Esophagus muscularis mucosa (tissue), 4 donors: Measurements from ENCODE around the gene SMAD9. TPM values are rescaled to one million over a fixed set of nuclear protein-coding genes. Genes with fewer than 3 reads are reported as not detected.
A peak's percentile ranks its signal among the peaks of the same experiment; 100 is the strongest.

Experiments
- DNase-seq: peaks from one replicate; pipeline ENCODE4 v3.0.0-alpha.2; 2017; ENCODE audit errors: extremely low spot score
- H3K27ac ChIP-seq, 4 donors: fragments of 200-600 bp; sonication (generic); replicated peaks in 1 of 4; 1 replicate in 3 of 4; 2 replicates in 1 of 4; pipeline ENCODE4 v1.5.1; 2016 to 2019; ENCODE audit warnings: mild to moderate bottlenecking in 1 of 4
- H3K27me3 ChIP-seq, 4 donors: fragments of 200-600 bp; sonication (generic); one replicate each; pipeline versions ENCODE4 v1.5.1 to v1.6.0; 2016 to 2019
- H3K36me3 ChIP-seq, 4 donors: fragments of 200-600 bp; sonication (generic); one replicate each; pipeline ENCODE4 v1.5.1; 2016 to 2019
- H3K4me1 ChIP-seq, 4 donors: fragments of 200-600 bp; sonication (generic); one replicate each; pipeline ENCODE4 v1.5.1; 2016 to 2019
- H3K4me3 ChIP-seq, 4 donors: fragments of 200-600 bp; sonication (generic); 1 replicate in 2 of 4; 2 replicates in 2 of 4; pipeline ENCODE4 v1.5.1; 2016 to 2019; ENCODE audit warnings: mild to moderate bottlenecking in 4 of 4, moderate library complexity in 1 of 4
- H3K9me3 ChIP-seq, 4 donors: fragments of 200-600 bp; sonication (generic); 1 replicate in 3 of 4; 2 replicates in 1 of 4; pipeline ENCODE4 v1.5.1; 2016 to 2019
- EP300 ChIP-seq: sonication (generic); formaldehyde crosslinking; IDR thresholded peaks from one replicate; pipeline ENCODE4 v1.6.1; 2017; ENCODE audit warnings: antibody characterized with exemption
- POLR2A ChIP-seq: fragments of 450-650 bp; IDR thresholded peaks from one replicate; pipeline ENCODE4 v1.6.1; 2017; ENCODE audit warnings: antibody characterized with exemption, moderate library complexity, mild to moderate bottlenecking, low read depth
- POLR2AphosphoS5 ChIP-seq, 2 donors: sonication (generic); formaldehyde crosslinking; IDR thresholded peaks; one replicate each; pipeline ENCODE4 v1.6.1; 2017; ENCODE audit warnings: antibody characterized with exemption in 2 of 2
- WGBS: methylation state at CpG from one replicate; pipeline ENCODE4 v1.1.5; 2018; 5-methylcytosine and 5-hydroxymethylcytosine counted together
- intact Hi-C: fragments of 100-400 bp; cut with DNase I; formaldehyde crosslinking; loops from one replicate; pipeline ENCODE4 v1.15.1; 2023
- total RNA-seq, 4 donors: library from RNA; depleted of rRNA; stranded (reverse); fragments of >200 nt; gene quantifications; one replicate each; pipeline versions ENCODE4 v1.1.0 to v1.2.1, GENCODE V29; 2016
- TF ChIP-seq, protein P1 (sequence below), 3 experiments: fragments of 200-600 bp in 2 of 3; fragments of 450-650 bp in 1 of 3; sonication (generic) in 2 of 3; IDR thresholded peaks; one replicate each; pipeline ENCODE4 v1.5.1; 2017 to 2019; ENCODE audit warnings: antibody characterized with exemption in 3 of 3, mild to moderate bottlenecking in 2 of 3, moderate library complexity in 1 of 3

The SMAD9 gene
- total RNA-seq, 4 donors from 2014 or later, result 44.0 to 108 (median 69.0) TPM

DNA sequence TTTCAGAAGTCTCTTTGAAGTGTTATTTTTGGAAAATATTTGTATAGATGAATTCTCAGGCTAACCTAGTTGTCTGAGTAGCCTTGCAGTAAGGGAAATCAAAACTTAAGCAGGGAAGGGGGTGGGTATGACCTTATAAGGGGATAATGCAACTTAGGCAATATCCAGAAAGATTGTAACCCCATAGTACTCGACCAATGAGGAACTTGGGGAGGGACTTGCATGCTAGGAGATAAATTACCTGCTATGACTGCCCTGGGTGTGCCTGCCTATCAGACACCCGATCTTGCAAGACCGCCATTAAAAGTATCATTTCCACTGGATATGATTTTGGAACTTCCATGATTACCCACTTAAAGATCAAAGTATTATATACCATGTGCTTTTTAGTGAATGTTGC is 124.0 kb downstream of the SMAD9 start:
- WGBS, result 90% methylated on average over 3 of the region's 3 CpGs
- H3K9me3 ChIP-seq, result no peaks in the 10 kb centered on the region
- no peaks in the 10 kb centered on the region for H3K27me3 ChIP-seq
- H3K36me3 ChIP-seq, result no peaks in the 10 kb centered on the region
- TF ChIP-seq, protein P1, sequence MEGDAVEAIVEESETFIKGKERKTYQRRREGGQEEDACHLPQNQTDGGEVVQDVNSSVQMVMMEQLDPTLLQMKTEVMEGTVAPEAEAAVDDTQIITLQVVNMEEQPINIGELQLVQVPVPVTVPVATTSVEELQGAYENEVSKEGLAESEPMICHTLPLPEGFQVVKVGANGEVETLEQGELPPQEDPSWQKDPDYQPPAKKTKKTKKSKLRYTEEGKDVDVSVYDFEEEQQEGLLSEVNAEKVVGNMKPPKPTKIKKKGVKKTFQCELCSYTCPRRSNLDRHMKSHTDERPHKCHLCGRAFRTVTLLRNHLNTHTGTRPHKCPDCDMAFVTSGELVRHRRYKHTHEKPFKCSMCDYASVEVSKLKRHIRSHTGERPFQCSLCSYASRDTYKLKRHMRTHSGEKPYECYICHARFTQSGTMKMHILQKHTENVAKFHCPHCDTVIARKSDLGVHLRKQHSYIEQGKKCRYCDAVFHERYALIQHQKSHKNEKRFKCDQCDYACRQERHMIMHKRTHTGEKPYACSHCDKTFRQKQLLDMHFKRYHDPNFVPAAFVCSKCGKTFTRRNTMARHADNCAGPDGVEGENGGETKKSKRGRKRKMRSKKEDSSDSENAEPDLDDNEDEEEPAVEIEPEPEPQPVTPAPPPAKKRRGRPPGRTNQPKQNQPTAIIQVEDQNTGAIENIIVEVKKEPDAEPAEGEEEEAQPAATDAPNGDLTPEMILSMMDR (IDR thresholded peaks at IDR 0.05), result no peak
- TF ChIP-seq POLR2AphosphoS5 (IDR thresholded peaks at IDR 0.05), result no peak
- TF ChIP-seq POLR2A, result no peak
- TF ChIP-seq EP300, result no peak
- H3K4me1 ChIP-seq, result no peaks in the 10 kb centered on the region
- no peak overlapping the region for H3K4me3 ChIP-seq
- no peak overlapping the region for H3K27ac ChIP-seq
- peak; percentile 53 for DNase-seq
- intact Hi-C loops, result no loop called here

DNA sequence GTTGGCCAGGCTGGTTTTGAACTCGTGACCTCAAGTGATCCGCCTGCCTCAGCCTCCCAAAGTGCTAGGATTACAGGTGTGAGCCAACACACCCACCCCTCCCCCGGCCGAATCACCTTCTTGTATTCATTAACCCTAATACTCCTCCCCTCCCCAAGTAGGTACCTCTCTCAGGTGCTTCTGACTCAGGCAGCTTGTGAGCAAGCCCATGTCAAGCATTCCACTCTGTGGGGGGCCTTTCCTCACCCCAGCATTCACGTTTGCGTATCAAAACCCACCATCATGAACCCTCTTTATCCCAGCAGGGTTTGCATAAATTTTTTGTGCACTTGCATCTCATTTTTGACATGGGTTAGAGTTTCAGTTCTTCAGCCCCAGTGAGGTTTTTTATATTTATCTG is 124.6 kb downstream of the SMAD9 start:
- DNase-seq, result peak; percentile 26
- TF ChIP-seq EP300 (no peak), POLR2A (no peak), POLR2AphosphoS5 (IDR thresholded peaks at IDR 0.05) (no peak)
- TF ChIP-seq, protein P1 (IDR thresholded peaks at IDR 0.05), result no peak
- H3K27ac ChIP-seq, result no peak overlapping the region
- H3K36me3 ChIP-seq, result no peaks in the 10 kb centered on the region
- H3K9me3 ChIP-seq, result no peaks in the 10 kb centered on the region
- H3K27me3 ChIP-seq, result no peaks in the 10 kb centered on the region
- H3K4me1 ChIP-seq, result no peaks in the 10 kb centered on the region
- intact Hi-C loops, result no loop called here
- 84% methylated on average over 6 of the region's 6 CpGs for WGBS
- no peak overlapping the region for H3K4me3 ChIP-seq

Other genes with a start within 250 kb of the SMAD9 start
- gene SERTM1, start 246.2 kb downstream of the SMAD9 start, total RNA-seq, result under 1 TPM in 3 of 4 donors, not detected in 1; under 0.01 to 0.33 (median 0.13) TPM
- 1 to 10 TPM; 3.3 to 4.6 (median 4.2) TPM for gene RFXAP, start 101.0 kb downstream of the SMAD9 start, total RNA-seq
- gene ALG5, start 79.1 kb upstream of the SMAD9 start, total RNA-seq, result 10 to 100 TPM; 17.3 to 28.2 (median 20.4) TPM
- gene EXOSC8, start 80.5 kb upstream of the SMAD9 start, total RNA-seq, result 10 to 100 TPM; 17.8 to 23.0 (median 20.3) TPM
- gene SUPT20H, start 139.4 kb upstream of the SMAD9 start, total RNA-seq, result 10 to 100 TPM; 23.0 to 37.4 (median 31.7) TPM
- gene CSNK1A1L, start 185.4 kb upstream of the SMAD9 start, total RNA-seq, result not detected